SK-N-SH (cell line): ENCODE measurements around the gene LEF1.

ENCODE experiments used
- POLR2AphosphoS5 ChIP-seq: IDR thresholded peaks from 2 replicates; pipeline ENCODE4 v1.6.1; 2012; ENCODE audit warnings: low read depth, low read length
- SIN3A ChIP-seq: IDR thresholded peaks from 2 replicates; pipeline ENCODE4 v1.6.1; 2012; ENCODE audit warnings: low read depth, mild to moderate bottlenecking, low read length, moderate library complexity, borderline replicate concordance

GRCh38 chr4:108172753-108173598 is 4.2 kb upstream of the LEF1 start:
- no peak for TF ChIP-seq POLR2AphosphoS5
- no peak for TF ChIP-seq SIN3A
